Left lobe of liver (tissue), 2 donors: ENCODE results near the gene RGS12. TPM values are rescaled to one million over a fixed set of nuclear protein-coding genes. Genes with fewer than 3 reads are reported as not detected.

Source experiments
- ATAC-seq: fragments of 200-7000 bp; cut with Tn5 transposase; one replicate; pipeline ENCODE4 v1.9.1; 2020; ENCODE audit warnings: mild to moderate bottlenecking, moderate library complexity
- DNase-seq: peaks from one replicate; pipeline ENCODE4 v3.0.0-alpha.2; 2020; ENCODE audit warnings: low spot score
- total RNA-seq: library from RNA; stranded (reverse); gene quantifications from one replicate; pipeline ENCODE4 v1.2.1, GENCODE V29; 2021
- donor health status: DM: no; HTN: no; CAD: no; lungs with moderate emphysema.
- donor health status: DM: no; HTN: yes; CAD: no.

RGS12 gene, protein sequence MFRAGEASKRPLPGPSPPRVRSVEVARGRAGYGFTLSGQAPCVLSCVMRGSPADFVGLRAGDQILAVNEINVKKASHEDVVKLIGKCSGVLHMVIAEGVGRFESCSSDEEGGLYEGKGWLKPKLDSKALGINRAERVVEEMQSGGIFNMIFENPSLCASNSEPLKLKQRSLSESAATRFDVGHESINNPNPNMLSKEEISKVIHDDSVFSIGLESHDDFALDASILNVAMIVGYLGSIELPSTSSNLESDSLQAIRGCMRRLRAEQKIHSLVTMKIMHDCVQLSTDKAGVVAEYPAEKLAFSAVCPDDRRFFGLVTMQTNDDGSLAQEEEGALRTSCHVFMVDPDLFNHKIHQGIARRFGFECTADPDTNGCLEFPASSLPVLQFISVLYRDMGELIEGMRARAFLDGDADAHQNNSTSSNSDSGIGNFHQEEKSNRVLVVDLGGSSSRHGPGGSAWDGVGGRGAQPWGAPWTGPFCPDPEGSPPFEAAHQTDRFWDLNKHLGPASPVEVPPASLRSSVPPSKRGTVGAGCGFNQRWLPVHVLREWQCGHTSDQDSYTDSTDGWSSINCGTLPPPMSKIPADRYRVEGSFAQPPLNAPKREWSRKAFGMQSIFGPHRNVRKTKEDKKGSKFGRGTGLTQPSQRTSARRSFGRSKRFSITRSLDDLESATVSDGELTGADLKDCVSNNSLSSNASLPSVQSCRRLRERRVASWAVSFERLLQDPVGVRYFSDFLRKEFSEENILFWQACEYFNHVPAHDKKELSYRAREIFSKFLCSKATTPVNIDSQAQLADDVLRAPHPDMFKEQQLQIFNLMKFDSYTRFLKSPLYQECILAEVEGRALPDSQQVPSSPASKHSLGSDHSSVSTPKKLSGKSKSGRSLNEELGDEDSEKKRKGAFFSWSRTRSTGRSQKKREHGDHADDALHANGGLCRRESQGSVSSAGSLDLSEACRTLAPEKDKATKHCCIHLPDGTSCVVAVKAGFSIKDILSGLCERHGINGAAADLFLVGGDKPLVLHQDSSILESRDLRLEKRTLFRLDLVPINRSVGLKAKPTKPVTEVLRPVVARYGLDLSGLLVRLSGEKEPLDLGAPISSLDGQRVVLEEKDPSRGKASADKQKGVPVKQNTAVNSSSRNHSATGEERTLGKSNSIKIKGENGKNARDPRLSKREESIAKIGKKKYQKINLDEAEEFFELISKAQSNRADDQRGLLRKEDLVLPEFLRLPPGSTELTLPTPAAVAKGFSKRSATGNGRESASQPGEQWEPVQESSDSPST (N-terminal part only)
- total RNA-seq: 29.3 TPM

DNA sequence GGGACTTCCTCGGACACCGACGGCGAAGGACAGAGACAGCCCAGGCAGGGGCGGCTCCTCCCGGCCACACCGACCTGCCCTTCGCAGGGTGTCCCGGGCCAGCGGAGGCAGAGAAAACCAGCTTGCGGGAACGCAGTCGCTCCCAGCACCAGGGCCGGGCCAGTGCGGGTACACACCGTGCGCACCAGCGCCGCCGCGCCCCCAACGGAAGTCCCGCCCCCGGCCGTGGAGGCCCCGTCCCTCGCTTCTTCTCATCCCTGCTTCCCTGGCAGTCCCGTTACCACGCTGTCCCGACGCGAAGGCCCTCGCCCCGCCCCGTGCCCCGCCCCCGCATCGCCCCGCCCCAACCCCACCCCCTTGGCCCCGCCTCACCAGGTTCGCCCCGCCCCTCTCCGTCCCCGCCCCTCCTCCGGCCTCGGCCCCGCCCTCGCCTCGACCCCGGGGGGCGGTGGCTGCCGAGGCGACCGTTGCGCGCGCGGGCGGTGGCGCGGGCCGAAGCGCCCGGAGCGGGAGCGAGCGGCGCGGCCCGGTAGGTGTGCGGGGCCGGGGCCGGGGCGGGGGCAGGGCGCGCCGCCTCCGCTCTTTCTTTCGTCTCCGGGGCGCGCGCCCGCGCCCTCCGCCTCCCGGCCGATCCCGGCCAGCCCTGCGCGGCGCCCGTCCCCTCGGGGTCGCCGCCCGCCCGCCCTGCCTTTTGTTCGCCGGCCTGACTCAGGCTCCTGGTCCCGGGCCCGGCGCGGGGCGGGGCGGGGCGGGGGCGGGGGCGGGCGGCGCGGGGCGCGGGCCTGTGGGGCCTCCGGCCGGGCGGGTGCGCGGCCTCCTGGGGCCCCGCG is at the start of gene RGS12:
RGS12 (plus strand) TSS at position 451 of the 830 bp plus-strand sequence. CDS start 23,150 bp downstream, outside the sequence.
- ATAC-seq (peak; percentile 89), DNase-seq (peak; percentile 97)

DNA sequence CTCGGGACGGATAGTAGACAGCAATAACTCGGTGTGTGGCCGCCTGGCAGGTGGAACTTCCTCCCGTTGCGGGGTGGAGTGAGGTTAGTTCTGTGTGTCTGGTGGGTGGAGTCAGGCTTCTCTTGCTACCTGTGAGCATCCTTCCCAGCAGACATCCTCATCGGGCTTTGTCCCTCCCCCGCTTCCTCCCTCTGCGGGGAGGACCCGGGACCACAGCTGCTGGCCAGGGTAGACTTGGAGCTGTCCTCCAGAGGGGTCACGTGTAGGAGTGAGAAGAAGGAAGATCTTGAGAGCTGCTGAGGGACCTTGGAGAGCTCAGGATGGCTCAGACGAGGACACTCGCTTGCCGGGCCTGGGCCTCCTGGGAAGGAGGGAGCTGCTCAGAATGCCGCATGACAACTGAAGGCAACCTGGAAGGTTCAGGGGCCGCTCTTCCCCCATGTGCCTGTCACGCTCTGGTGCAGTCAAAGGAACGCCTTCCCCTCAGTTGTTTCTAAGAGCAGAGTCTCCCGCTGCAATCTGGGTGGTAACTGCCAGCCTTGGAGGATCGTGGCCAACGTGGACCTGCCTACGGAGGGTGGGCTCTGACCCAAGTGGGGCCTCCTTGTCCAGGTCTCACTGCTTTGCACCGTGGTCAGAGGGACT is 49.6 kb upstream of the RGS12 start:
- ATAC-seq (no peak), DNase-seq (no peak)

DNA sequence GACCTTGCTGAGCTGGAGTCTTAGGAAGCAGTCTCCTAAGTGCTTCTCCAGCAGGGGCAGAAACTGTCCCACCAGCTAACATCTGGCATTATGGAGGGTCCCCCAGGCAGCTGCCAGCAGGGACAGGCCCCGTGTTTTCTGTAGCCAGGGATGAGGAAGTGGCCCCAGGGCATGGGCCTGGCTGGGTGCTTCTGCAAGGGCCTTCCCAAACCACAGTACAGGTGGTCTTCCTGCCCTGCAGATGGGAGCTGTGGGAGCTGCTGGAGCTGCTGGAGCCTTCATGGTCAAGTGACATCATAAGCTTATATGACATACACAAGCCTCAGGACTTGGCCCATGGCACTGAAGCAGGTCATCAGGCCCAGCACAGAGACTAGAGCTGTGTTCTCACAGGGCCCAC is 48.8 kb upstream of the RGS12 start:
- ATAC-seq: no peak
- no peak for DNase-seq

DNA sequence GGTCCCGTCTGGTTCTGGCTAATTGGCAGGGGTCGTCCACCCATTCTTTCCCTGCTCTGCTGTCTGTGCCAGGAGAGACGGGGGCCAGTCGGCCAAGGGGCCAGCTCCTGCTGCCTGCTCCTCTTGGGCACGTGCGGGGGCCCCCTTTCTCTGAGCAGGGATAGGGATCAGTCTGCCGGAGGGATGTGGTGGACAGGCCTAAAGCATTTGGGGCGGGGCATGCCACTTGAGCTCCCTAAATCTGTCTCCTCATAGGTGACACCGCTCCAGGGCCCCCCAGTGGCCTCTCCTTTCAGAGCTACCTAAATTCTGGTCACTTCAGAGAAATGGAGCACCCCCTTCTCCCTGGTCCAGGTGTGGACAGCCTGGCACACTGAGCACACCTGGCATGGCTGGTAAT is 48.1 kb upstream of the RGS12 start:
- ATAC-seq (no peak), DNase-seq (no peak)

DNA sequence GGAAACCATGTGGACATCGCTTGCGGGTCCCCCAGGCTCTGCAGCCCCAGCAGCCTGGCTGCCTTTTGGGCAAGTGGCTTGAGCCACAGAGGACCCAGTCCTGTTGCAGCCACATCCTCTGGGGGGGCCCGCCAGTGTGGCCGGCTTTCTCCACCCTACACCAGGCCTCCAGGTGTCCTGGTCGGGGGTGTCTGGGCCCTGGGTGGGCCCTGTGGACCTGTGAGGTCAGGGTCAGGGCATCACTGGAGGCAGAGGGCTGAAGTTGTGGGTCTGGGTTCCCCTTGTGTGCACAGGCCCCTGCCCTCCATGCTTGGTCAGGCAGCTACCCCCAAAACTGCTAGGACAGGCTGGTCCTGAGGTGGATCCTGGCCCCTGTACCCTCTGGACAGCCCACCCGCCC is 47.1 kb upstream of the RGS12 start:
- ATAC-seq: no peak
- no peak for DNase-seq

DNA sequence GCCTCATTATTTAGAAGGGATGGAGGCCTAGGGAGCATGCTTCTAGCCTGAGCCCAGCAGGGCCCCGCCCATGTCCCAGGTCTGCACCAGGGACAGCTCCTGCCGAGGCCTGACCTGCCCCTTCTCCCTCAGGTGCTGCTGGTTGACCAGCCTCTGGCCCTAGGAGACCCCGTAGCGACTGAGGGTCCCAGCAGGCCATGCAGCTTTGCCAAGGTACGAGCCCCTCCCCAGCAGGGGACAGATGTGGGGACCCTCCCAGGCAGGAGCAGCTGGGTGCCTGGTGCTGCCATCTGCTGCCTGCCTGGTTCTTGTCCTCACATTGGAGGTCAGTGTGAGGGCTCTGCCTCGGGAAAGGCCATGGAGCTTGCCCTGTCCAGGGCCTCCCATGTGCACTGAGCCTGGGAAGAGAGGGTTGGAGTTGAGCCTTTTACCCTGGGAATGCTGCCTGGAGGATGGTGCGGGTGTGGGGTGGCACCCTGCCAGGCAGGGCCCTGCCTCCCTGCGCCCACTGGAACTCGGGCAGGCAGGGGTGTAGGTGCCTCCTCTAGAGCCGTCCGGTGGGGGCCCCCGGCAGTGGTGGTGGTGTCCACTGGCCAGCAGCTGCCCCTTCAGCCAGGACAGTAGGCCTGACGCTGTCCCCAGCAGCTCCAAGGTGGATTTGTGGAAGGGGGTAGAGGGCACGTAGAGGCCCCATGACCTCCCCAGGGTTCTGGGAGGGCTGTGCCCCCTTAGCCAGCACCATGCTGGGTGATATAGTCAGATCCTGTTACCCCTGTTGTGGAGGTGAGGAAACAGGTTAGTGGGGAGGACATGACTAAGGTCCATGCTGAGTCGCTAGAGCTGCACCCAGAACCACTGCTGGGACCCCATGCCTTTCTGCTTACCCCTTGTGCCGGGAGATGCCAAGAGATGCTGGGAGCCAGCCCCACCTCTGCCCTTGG is 46.1 kb upstream of the RGS12 start:
- ATAC-seq: peak; percentile 60

DNA sequence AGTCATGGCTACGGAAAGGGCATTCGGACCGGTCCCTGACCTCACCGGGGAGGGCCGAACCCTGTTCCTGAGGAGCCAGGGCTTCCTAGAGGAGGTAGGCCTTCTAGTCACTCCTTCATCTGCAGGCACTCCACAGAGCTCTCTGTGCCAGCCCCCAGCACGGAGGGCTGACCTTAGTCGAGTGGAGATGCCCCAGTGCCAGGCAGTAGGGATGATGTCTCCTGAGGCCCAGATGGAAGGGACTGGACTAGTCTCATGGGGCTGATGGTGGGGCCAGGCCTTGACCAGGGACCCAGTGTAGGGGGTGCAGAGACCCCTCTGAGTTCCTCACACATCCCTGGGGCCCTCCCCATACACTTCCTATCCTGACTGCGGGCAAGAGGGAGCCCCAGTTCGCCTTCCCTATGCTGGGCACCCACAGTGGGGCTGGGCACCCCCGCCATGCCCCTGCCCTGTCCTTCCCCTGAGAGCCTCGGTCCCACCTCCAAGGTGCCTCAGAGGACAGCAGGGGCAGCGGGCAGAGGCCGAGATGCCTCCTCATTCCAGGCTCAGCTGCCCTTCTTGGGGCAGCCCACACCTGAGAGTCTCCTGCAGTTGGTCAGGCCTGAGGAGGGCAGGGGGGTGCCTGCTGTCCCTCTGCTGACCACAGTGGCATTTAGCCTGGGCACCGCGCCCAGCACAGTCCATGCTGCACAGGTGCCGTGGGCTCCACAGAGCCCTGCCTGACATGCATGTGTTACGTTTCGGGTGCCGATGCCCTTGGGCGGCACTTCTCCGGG is 45.2 kb upstream of the RGS12 start:
- no peak for DNase-seq
- no peak for ATAC-seq

More for the DNA sequence above, 46.1 kb upstream of the RGS12 start:
- no peak for DNase-seq

DNA sequence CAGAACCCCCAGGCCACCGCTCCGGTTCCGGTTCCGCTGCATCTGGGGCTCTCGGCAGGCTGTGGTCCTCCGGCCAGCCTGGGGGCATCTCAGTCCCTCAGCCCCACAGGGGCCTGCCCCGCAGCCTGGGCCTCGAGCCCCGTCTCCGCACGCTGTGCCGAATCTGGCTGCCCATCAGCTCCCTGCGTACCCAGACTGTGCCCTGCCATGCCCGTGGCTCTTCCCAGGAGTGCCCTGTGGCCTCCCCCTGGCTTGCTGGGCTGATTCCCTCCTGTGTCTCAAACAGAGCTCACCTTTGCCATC is 44.7 kb upstream of the RGS12 start:
- ATAC-seq: no peak
- no peak for DNase-seq

DNA sequence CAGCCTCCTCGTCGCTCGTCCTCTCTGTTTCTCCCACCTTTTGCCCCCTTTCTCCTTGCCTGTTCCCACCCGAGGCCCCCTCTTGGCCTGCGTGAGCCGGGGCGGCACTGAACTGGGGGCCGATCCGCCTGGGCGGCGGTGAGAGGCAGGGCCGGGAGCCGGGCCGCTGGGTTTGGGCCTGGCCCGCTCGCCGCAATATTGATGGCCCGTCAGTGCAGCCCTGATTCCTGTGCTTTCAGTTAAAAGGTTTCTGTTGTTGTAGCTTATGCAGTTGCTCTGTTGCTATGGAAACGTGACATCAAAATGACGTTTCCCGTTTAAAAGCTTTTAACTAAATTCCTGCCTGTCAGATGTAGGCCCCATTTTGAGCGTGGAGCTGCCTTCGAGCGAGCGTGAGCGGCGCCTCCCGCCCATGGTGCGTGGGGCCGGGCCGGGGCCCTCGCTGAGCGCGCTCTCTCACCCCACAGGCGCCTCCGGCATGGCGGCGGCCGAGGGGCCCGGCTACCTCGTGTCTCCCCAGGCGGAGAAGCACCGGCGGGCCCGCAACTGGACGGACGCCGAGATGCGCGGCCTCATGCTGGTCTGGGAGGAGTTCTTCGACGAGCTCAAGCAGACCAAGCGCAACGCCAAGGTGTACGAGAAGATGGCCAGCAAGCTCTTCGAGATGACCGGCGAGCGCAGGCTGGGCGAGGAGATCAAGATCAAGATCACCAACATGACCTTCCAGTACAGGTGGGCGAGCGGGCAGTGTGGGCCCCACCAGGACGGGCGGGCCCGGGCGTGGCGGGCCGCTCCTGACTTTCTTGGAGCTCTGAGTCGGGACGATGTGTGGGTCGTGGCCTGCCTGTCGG is 43.8 kb upstream of the RGS12 start, which contains the start of gene MSANTD1:
MSANTD1 (plus strand) TSS at position 349 of the 851 bp plus-strand sequence; CDS start at position 413, 64 bp downstream.
- DNase-seq: no peak
- no peak for ATAC-seq

DNA sequence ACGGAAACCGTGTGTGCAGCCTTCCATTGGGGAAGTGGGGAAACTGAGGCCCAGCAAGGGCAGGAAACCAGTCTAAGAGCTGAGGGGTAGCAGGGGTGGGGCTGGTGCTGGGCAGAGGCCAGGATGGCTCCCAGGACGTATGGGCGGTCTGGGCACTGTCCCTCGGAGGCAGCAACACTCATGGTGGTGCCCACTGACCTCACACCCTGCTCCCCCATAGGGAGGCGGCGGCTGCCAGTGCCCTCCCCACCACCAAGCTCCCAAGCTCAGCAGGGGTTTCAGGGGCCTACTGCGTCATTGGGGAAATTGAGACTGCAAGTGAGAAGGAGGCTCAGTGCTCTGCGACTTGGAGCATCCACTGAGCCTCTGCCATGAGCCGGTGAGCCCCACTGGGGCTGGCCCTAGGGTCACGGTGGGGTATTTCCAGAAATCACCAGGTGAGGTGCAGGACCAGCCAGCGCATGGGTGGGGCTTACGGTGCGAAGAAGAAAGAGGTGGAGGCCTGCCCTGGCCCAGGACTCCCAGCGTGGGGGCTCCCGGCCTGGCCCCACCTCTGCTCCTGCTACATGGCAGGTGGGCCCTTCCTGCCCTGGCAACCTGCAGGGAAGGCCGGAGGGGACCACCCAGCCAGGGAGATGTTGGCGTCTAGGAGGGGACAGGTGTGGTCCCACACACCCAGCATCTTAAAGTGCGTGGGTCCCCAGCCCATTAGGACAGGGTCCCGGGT is 42.9 kb upstream of the RGS12 start:
- no peak for ATAC-seq
- no peak for DNase-seq

DNA sequence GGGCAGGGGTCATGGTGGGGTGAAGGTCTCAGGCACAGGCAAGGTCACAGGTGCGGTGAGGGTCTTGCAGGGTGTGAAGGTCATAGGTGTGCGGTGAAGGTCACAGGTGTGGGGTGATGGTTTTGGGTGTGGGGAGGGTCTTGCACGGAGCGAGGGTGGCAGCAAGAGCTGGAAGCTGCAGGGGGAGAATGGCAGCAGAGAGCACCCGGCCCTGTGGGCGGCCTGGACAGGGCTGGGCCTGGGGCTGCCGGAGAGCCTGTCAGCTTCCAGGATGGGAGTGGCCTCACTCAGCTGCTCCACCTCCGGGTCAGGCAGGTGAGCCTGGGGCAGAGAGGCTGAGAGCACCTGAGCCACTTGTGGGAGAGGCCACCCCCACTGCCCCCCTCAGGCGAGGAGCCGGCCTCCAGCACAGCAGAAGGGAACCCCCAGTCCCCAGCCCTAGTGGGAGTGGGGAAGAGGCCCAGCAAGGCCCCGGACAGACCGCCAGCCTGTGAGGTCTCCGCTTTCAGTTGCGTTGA is 42.3 kb upstream of the RGS12 start:
- no peak for ATAC-seq

DNA sequence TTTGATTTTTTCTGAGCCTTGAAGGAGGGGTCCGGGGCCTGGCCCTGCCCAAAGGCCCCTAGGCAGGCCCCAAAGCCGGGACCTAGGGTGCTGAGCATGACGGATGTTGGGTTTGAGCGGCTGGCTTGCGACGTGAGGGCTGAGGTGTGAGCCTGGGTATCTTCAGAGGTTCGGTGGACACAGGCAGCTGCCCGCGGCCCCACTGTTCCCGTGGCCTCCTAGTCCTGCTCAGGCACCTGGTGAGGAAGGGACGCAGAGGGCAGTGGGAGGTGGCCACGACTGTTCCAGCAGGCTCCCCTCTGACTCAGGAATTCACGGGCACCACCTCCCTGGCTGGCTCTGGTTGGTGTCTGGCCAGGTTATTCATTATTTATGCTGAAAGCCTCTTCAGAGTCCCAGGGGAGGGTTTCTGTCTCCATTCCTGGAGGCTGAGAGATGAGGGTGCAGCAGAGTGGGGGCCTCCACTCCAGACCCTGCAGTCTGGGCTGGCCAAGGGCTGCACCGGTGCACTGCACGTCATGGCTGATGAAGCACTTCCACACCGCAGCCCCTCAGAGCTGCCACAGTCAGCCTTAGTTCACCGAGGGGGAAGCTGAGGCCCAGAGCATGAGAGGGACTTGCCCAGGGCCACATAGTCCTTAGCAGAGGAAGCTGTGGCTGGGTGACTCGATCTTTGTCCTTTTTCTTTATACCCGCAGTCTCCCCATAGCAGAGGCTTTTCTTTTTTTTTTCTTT is 41.7 kb upstream of the RGS12 start:
- DNase-seq (no peak), ATAC-seq (no peak)

More for the DNA sequence above, 42.3 kb upstream of the RGS12 start:
- no peak for DNase-seq

DNA sequence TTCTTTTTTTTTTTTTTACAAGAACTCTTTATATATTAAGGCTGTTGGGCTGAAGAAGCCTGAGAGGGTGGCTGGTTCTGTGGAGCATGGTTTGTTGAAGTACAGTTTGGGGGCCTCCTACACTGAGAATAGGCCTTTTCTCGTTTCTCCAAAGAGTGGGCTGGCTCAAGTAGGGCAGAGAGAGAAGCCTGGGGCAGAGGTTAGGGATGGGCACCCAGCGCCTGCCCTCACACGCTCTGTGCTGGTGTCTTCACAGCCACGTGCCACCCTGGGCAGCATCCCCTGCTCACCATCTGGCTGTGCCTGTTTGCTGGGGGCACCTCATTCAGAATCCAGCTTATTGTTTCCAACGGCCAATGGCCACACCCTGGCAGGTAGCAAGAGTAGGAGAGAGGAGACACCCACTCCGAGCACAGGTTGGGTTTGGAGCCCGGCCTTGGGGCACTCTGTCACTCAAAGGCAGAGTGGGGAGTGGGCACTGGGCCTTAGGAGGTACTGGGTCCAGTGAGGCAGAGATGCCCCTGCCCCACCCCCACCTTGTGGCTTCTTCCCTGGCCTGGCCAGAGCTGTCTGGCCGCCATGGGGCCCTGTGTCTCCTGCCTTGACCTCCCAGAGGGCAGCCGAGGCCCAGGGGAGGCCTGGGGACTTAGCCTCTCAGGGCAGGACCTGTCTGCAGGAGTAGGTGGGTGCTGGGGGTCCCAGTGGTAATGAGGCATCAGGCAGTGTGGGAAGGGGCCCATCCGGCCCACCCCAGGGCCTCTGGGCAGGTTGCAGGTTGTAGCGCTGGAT is 40.9 kb upstream of the RGS12 start:
- ATAC-seq (no peak), DNase-seq (no peak)

DNA sequence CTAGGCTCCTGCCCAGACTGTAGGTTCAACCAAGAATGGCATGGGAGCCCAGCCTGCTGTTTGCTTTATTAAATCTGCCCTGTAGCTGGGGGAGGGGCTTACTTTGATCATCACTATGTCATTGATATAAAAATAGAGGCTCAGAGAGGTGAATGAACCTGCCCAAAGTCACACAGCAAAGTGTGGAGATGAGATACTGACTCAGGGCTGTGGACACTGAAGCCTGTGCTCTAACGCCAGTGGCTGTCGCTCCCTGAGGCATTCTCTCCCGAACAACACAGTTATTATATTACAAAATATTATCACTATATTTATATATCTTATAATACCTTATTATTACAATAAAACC is 40.4 kb upstream of the RGS12 start:
- DNase-seq (no peak), ATAC-seq (no peak)
